ENCODE data around the gene UNC45A.

The UNC45A gene

GRCh38 chr15:90934949-90935751 is at the start of gene UNC45A:
Gene UNC45A (plus strand): TSS chr15:90935285. CDS start chr15:90935325, 40 bp downstream.
- peaks cover 38% of the 10 kb centered on the region for H3K36me3 Mint-ChIP-seq (ENCODE audit: low read depth)
- H3K9me3 Mint-ChIP-seq = no peaks in the 10 kb centered on the region
- peak within 1 kb of the TSS; percentile 94 for H3K4me3 Mint-ChIP-seq
- peak within 1 kb of the TSS; percentile 90 for H3K27ac Mint-ChIP-seq
- H3K4me1 Mint-ChIP-seq (ENCODE audit: low read depth) = peaks cover 51% of the 10 kb centered on the region
- no peaks in the 10 kb centered on the region for H3K27me3 Mint-ChIP-seq
- intact Hi-C loops (cut with micrococcal nuclease) = loop anchor here (2.0 to 10.0 kb wide), 2 partner anchors 32 to 50 kb away; partner anchors contain the start of genes FES and MAN2A2

GRCh38 chr15:90885432-90886290 is 49.4 kb upstream of the UNC45A start:
- intact Hi-C loops (cut with micrococcal nuclease) = loop anchor here (1.0 to 10.0 kb wide), 3 partner anchors 49 to 237 kb away; partner anchors contain the start of genes HDDC3 and UNC45A
- peaks cover 93% of the 10 kb centered on the region for H3K36me3 Mint-ChIP-seq (ENCODE audit: low read depth)
- no peaks in the 10 kb centered on the region for H3K9me3 Mint-ChIP-seq
- peak overlapping the region; percentile 98 for H3K4me3 Mint-ChIP-seq
- peak overlapping the region; percentile 95 for H3K27ac Mint-ChIP-seq
- peaks cover 91% of the 10 kb centered on the region for H3K4me1 Mint-ChIP-seq (ENCODE audit: low read depth)
- no peaks in the 10 kb centered on the region for H3K27me3 Mint-ChIP-seq

GRCh38 chr15:90886291-90886614 is 48.8 kb upstream of the UNC45A start:
- H3K9me3 Mint-ChIP-seq = no peaks in the 10 kb centered on the region
- no peaks in the 10 kb centered on the region for H3K27me3 Mint-ChIP-seq
- peak overlapping the region; percentile 95 for H3K27ac Mint-ChIP-seq
- H3K36me3 Mint-ChIP-seq (ENCODE audit: low read depth) = peaks cover 93% of the 10 kb centered on the region
- peak overlapping the region; percentile 98 for H3K4me3 Mint-ChIP-seq
- intact Hi-C loops (cut with micrococcal nuclease) = loop anchor here (1.0 to 10.0 kb wide), 2 partner anchors 49 to 238 kb away; partner anchors contain the start of genes HDDC3 and UNC45A
- H3K4me1 Mint-ChIP-seq (ENCODE audit: low read depth) = peaks cover 88% of the 10 kb centered on the region

- Mint-ChIP-seq H3K36me3 (ENCODE audit: low read depth) (peaks cover 93% of the 10 kb centered on the region), H3K4me1 (ENCODE audit: low read depth) (peaks cover 88% of the 10 kb centered on the region), H3K4me3 (peak overlapping the region; percentile 98), H3K9me3 (no peaks in the 10 kb centered on the region), H3K27ac (peak overlapping the region; percentile 95), H3K27me3 (no peaks in the 10 kb centered on the region)
- intact Hi-C loops (cut with micrococcal nuclease) = loop anchor here (10.0 kb wide), 1 partner anchor 48 kb away; the partner anchor contains the start of genes HDDC3 and UNC45A
Observed at GRCh38 chr15:90887037-90887481, 48.0 kb upstream of the UNC45A start.

- intact Hi-C loops (cut with micrococcal nuclease) = loop anchor here (10.0 kb wide), 1 partner anchor 45 kb away; the partner anchor contains the start of genes HDDC3 and UNC45A
- no peak overlapping the region for H3K4me3 Mint-ChIP-seq
Observed at GRCh38 chr15:90889313-90889730, 45.8 kb upstream of the UNC45A start.

GRCh38 chr15:90889736-90890456 is 45.2 kb upstream of the UNC45A start:
- peaks cover 93% of the 10 kb centered on the region for H3K4me1 Mint-ChIP-seq (ENCODE audit: low read depth)
- intact Hi-C loops (cut with micrococcal nuclease) = loop anchor here (10.0 kb wide), 1 partner anchor 45 kb away; the partner anchor contains the start of genes HDDC3 and UNC45A
- H3K36me3 Mint-ChIP-seq (ENCODE audit: low read depth) = peaks cover 100% of the 10 kb centered on the region
- no peak overlapping the region for H3K4me3 Mint-ChIP-seq
- H3K27me3 Mint-ChIP-seq = no peaks in the 10 kb centered on the region
- H3K9me3 Mint-ChIP-seq = no peaks in the 10 kb centered on the region
- H3K27ac Mint-ChIP-seq = no peak overlapping the region

More at GRCh38 chr15:90889313-90889730, 45.8 kb upstream of the UNC45A start:
- Mint-ChIP-seq H3K4me1 (ENCODE audit: low read depth) (peaks cover 90% of the 10 kb centered on the region), H3K27ac (no peak overlapping the region), H3K36me3 (ENCODE audit: low read depth) (peaks cover 100% of the 10 kb centered on the region), H3K9me3 (no peaks in the 10 kb centered on the region), H3K27me3 (no peaks in the 10 kb centered on the region)

- Mint-ChIP-seq H3K27me3 (no peaks in the 10 kb centered on the region), H3K4me3 (no peak overlapping the region), H3K36me3 (ENCODE audit: low read depth) (peaks cover 100% of the 10 kb centered on the region), H3K4me1 (ENCODE audit: low read depth) (peaks cover 93% of the 10 kb centered on the region), H3K9me3 (no peaks in the 10 kb centered on the region), H3K27ac (peak overlapping the region; percentile 32)
- intact Hi-C loops (cut with micrococcal nuclease) = no loop called here
Observed at GRCh38 chr15:90890839-90891238, 44.2 kb upstream of the UNC45A start.

- Mint-ChIP-seq H3K4me1 (ENCODE audit: low read depth) (peaks cover 93% of the 10 kb centered on the region), H3K36me3 (ENCODE audit: low read depth) (peaks cover 100% of the 10 kb centered on the region), H3K27ac (peak overlapping the region; percentile 55), H3K9me3 (no peaks in the 10 kb centered on the region), H3K4me3 (no peak overlapping the region), H3K27me3 (no peaks in the 10 kb centered on the region)
- intact Hi-C loops (cut with micrococcal nuclease) = no loop called here
Observed at GRCh38 chr15:90891346-90891949, 43.6 kb upstream of the UNC45A start.

- Mint-ChIP-seq H3K36me3 (ENCODE audit: low read depth) (peaks cover 100% of the 10 kb centered on the region), H3K9me3 (no peaks in the 10 kb centered on the region), H3K27ac (peak overlapping the region; percentile 55), H3K4me1 (ENCODE audit: low read depth) (peaks cover 93% of the 10 kb centered on the region), H3K27me3 (no peaks in the 10 kb centered on the region), H3K4me3 (no peak overlapping the region)
- intact Hi-C loops (cut with micrococcal nuclease) = no loop called here
Observed at GRCh38 chr15:90892023-90892422, 43.1 kb upstream of the UNC45A start.

GRCh38 chr15:90892498-90893174 is 42.4 kb upstream of the UNC45A start:
- H3K27ac Mint-ChIP-seq = peak overlapping the region; percentile 55
- H3K4me1 Mint-ChIP-seq (ENCODE audit: low read depth) = peaks cover 93% of the 10 kb centered on the region
- H3K27me3 Mint-ChIP-seq = no peaks in the 10 kb centered on the region
- intact Hi-C loops (cut with micrococcal nuclease) = no loop called here
- no peak overlapping the region for H3K4me3 Mint-ChIP-seq
- no peaks in the 10 kb centered on the region for H3K9me3 Mint-ChIP-seq
- peaks cover 99% of the 10 kb centered on the region for H3K36me3 Mint-ChIP-seq (ENCODE audit: low read depth)

- Mint-ChIP-seq H3K4me3 (no peak overlapping the region), H3K36me3 (ENCODE audit: low read depth) (peaks cover 98% of the 10 kb centered on the region), H3K27me3 (no peaks in the 10 kb centered on the region), H3K27ac (peak overlapping the region; percentile 53), H3K9me3 (no peaks in the 10 kb centered on the region), H3K4me1 (ENCODE audit: low read depth) (peaks cover 93% of the 10 kb centered on the region)
- intact Hi-C loops (cut with micrococcal nuclease) = no loop called here
Observed at GRCh38 chr15:90893175-90894090, 41.7 kb upstream of the UNC45A start.
